Cerebellar nuclear complex (tissue), 1 donor: Measurements from ENCODE around the gene TEKT5.

Source experiments
- DNase-seq, 2 experiments: peaks; one replicate each; lab custom pipeline; 2025; lab: John Stamatoyannopoulos, UW

TEKT5 gene

DNA sequence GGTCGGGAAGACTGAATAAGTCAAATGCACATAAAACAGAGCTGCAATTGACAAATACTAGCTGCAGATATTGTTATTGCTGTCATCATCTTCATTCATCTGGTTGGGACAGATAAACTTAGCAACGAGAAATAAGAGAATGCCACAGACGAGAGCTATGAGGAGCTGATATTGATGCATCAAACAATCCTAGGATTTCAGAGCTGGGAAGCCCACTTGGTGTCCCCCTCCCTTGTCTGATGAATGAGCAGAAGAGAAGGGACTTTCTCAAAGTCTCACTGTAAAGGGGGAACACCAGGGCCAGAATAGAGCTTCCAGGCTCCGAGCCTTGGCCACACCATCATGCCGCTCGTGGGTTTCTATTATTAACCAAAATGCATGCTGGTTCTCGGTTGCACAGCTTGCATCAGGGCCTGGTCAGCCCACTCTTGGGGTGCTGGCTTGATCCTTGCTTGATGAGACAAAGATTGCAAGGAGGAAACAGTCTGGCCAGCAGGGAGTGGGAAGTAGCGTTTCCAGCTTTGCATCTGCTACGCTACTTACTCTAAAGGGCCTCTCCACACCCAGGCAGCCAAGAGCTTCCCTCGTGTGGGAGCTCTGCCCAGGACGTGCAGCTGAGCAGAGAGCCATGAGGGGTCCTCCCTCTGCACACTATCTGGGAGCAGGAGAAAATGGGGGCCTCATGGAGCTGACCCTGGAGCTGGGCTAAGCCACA, 85.9 kb downstream of the TEKT5 start:
- no peak for DNase-seq

DNA sequence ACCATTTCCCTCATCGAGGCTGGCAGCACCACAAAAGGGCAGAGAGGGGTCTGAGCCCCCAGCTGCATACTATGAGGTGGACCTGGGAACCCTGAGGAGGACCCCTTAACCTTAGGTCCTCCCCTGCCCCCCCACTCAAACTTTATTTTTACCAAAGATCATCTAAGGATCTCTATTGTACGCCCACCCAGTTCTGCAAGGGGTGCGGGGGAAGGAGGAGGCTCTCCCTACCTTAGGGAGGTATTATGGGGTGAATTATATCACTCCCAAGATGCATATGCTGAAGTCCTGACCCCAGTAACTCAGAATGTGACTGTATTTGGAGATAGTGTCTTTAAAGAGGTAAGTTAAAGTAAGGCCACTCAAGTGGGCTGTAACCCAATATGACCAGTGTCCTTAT, 87.6 kb downstream of the TEKT5 start:
- no peak for DNase-seq

DNA sequence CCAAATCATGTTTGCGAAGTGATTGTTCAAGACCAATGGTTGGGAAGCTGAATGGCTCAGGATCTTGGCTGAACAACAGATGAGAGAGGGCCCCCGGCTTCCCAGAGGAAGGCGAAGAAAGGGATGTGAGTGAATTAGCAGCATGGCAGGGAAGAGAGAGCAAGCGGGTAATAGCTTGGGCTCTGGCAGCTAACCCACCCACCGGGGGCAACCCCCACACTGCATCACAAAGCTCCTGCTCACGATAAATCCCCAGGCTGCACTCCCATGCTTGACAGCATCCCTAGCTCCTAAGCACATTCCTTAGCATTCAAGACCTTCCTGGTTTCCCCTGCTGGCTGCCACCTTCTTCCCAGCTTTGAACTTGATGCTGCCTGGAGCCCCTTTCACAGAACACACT, 88.1 kb downstream of the TEKT5 start:
- no peak for DNase-seq

DNA sequence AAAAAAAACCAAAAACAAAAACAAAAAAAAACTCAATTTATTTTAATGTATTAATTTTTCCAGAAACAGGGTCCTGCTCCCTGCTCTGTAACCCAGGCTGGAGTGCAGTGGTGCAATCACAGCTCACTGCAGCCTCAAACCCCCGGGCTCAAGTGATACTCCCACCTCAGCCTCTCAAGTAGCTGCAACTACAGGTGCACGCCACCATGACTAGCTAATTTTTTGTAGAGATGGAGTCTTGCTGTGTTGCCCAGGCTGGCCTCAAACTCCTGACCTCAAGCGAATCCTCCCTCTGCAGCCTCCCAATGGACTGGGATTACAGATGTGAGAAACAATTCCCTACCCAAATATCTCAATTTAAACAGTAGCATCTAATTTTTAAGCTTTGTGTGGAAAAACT, 89.1 kb downstream of the TEKT5 start:
- DNase-seq = no peak

DNA sequence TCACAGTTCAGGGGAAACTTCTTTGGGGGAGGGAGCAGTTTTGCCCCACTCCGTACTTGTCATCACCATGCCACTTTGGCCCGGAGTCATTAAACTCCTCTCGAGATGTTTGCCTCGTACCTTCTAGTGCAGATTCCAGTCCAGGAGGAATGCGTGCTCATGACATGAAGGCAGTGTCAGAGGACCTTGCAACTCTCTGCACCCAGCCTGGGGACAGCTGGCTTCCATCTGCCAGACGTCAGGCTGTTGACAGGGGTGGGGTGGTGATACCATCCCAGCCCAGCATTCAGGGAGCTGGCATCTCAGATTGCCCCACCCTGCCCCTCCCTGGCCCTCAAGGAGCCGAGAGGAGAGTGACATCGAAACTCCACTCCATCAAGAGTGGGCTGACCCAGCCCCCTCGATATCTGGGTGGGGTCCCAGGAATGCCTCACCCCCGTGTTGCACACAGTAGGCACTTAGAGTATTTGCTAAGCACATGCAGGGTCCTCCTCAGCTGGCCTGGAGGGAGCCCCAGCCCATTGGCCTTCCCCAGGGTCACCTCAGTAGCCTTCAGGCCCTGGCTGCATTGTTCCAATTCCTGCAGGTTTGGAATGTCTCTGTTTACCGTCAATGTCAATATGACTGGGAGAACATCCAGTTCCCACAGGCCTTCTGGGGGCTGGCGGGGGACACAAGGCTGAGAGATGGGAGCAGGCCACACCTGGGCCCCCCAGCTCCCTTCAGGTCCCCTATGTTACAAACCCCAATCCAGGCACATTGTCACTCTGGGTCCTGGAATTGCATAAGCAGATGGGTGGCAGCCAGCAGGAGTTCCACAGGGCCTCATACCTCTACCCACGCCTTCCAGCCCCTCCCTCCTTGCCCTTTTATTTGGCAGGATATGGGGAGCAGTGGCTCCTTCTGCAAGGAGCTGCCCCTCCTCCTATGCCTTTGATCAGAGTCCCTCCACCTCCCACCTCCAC, 93.0 kb downstream of the TEKT5 start:
- no peak for DNase-seq

DNA sequence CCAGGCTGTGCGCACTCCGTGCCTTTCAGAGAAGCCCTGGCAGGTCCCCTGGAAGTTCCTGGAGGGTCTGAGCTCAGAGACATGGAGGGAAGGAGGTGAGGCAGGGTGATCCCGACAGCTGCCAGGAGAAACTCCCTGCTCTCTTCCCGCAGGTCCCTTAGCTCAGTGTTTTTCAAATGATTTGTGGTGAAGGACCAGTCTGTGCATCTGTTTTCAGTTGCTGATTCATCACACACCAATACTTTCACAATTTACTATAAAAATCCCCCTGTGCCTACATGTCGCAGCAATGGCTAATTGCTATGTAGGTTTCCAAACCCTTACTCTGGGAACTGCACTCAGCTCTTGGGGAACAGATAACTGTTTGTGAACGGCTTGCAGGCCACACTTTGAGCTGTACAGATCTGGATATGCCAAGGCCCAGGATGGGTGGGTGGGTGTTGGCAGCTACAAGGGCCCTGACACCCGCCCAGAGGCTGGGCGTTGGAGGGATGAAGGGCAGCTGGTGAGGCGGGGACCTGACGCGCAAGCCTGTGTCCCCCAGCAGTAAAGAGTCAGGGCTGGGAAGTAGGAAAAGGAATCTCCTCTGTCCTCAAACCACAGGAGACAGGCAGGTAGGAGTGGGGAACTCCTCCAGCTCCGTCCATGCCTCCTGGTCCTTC, 93.8 kb downstream of the TEKT5 start:
- DNase-seq = no peak

DNA sequence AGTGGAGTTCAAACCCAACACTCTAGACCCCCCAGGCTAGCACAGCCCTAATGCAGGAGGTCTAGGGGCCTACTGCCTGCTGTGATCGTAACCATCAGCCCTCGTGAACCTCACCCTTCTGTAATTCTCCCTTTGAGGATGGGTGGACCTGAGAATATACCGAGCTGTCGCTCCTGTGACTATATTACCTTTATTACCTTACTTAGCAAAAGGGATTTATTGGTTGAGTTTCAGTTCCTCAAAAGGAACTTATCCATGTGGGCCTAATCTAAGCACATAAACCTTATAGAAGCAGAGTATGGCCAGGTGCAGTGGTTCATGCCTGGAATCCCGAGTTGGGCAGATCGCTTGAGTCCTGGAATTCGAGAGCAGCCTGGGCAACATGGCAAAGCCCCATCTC, 95.1 kb downstream of the TEKT5 start:
- DNase-seq = no peak

DNA sequence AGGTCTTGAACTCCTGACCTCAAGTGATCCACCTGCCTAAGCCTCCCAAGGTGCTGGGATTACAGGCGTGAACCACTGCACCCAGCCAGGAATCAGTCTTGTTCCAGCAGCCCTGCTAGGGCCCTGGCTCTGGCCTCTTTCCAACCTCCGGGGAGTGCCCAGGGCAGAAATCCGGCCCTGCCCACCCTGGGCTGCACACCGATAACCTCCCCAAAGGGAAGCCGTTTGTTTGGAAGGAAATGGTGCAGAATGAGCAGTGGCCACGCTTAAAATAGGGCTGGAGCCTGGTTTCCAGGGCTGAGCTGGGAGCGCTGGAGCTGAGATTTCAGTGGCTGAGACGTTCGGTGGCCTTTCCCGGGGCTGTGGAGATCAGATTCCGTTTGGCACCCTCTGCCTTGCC, 96.6 kb downstream of the TEKT5 start:
- no peak for DNase-seq

DNA sequence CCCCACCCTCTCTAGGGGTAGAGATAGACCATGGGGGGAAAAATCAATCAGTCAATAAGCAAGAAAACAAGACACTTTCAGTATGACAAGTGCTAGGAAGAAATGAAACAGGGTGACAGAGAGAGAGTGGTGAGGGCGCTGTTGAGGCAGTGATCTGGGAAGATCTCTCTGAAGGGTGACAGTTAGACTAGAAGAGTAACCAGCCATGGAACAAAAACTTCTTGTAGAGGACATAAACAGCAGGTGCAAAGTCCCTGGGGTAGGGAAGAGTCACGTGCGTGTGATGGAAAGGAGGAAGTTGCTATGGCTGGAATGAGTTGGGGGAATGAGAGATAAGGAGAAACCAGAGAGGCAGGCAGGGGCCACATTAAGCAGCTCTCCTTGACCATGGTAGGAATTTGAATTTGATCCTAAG, 97.5 kb downstream of the TEKT5 start:
- no peak for DNase-seq

DNA sequence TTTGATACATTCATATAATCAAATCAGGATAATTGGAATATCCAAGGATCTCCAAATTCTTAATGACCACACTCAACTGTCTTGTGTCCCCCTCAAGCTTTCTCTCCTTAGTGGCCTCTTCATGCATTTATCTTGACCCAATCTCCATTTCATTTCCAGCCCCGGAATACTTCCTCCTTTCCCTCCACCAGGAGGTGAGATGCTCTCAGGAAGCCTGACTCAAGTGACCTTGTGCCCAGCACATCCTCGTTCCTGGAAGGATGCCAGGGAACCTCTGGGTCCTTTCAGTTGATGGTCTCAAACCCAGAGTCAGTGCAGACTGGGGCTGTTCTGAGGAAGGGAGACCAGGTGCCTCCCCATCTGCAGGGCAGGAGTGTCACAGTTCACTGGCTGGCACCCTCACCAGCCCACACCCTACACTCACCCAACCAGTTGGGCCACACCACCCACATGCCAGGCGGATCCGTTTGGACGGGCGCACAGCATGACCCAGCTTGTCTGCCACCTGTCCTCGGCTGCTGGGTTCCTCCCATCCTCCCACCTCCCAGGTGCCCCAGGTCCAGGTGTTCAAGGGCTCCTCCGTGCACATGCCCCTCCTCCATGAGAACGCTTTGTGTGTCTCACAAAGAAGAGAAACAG, 100.3 kb downstream of the TEKT5 start:
- DNase-seq = no peak

DNA sequence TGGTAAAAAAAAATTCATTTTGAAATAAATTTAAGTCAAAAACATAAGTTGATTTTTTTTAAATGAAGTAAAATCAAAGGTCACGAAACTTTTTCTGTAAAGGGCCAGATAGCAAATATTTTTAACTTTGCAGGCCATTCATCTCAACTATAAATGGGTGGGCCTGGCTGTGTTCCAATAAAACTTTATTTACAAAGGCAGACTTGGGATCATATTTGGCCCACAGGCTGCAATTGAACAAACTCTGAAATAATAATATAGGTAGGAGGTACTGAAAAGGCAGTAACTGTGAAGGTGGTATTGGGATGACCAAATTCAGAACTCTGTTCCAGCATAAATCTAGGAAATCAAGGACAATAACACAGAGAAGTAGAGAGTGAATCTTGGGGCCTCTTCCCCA, 102.1 kb downstream of the TEKT5 start:
- no peak for DNase-seq

DNA sequence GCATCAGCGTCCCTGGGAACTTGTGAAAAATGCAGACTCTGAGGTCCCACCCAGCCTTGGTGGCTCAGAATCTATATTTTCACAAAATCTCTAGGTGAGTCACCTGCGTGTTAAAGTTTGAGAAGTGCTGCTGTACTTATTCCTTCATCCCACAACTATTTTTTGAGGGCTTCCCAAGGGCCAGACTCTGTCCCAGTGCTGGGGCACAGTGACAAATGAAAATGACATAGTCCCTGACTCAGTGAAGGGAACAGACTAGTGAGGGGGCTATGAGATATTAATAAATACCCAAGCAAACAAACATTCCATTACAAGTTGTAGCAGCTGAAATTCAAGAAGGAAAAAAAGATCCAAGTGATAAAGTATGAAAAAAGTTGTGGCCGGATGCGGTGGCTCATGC, 104.4 kb downstream of the TEKT5 start:
- no peak for DNase-seq

DNA sequence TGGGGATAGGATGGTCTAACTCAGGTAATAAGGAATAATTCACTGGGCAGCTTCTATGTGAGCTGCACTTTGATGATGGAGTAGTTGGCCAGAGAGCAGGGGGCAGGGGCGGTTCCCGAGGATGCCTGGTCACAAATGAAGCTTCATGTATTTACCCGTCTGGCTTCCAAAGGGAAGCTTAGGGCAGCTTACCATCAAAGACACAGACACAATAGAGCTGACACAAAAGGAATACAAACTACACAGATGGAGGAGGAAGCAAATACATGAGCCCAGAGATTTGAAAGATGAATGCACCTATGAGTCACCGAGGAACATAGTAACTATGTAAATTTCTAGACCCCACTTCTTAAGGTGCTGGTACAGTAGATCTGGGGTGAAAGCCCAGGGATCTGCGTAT, 105.6 kb downstream of the TEKT5 start:
- DNase-seq = no peak

DNA sequence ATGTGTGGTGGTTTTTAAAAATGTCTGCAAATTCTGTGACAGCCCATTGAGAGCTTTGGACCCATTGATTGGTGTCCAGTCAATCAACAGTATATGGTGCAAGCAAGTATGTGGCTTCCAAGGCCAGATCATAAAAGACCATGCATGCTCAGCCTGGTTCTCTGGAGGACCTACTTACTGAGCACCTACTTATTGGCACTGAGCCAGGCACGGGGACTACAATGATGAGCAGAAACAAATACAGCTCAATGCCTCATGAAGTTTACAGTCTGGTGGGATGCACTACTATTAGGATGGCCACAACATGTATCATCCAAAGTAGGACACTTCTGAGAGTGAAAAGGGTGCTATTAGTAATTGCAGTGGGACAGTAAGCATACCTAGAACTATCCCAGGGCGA, 107.1 kb downstream of the TEKT5 start:
- no peak for DNase-seq

DNA sequence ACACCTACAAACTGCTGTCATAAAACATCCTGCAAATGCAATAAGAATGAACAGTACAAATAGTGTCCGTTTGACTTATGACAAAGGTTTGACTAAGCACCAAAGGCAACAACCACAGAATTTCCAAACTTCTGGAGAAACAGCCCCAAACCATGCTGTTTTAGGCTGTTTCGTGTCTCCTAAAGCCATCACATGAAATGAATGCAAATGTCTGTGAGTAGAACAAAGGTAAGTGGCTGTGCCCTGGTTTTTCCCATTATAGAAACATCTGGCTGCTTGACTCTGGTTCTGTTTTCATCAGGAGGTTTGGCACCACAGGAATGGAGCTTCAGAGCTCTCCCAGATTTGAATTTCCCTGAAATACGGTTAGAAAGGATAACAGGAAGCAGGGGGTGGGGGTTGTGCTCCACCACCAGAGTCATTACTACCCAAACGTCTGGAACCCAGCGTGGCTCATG, 109.7 kb downstream of the TEKT5 start:
- DNase-seq = no peak

DNA sequence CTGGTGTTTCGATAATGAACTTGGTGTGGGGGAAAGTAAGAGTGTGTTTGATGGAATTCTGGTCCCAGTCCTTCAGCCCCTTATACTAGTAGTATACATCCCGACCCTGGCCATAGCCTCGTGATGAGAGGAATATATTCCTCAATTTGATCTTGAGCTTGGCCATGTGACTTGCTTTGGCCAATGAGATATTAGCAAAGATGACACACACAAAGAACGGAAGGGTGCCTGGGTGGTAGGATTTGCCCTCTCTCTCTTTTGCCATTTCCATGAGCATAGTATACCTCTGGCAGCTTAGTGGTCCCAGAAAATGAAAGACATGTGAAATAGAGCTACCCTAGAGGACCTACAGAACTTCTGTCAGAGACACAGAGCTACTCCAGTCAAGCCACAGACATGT, 111.5 kb downstream of the TEKT5 start:
- no peak for DNase-seq

DNA sequence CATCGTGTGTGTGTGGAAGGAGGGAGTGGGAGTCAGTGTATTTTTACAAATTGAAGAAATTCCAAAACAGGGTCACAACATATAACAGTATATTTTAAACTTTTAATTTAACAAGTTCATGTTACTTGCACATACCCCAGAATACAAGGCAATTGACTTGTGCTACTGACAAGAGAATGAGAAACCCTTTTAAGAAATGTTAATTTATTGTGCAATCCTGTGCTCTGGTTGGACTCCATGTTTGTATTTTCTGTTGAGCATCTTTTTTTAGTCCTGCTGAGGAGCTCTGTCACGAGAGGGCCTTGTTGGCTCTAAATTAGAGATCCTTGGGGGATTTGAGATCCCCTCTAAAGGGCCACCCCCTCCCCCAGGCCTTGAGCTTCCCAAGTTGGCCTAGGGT, 113.2 kb downstream of the TEKT5 start:
- no peak for DNase-seq

DNA sequence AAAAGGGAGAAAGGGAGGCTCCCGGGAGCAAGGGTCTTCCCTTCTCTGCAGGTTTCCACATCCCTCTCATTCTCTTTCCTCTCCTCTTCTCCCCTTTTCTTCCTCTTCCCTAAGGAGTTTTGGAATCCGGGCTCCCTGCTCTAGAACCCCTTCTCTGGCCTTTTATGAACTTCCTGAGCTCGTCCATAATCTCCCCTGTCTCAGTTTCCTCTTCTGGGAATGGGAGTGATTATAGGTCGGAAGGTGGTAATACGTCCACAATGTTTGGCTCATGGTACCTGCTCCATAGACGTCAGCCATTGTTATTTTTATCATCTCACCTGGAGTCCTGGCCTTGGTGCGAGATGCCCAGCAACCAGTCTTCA, 113.9 kb downstream of the TEKT5 start:
- DNase-seq = no peak

DNA sequence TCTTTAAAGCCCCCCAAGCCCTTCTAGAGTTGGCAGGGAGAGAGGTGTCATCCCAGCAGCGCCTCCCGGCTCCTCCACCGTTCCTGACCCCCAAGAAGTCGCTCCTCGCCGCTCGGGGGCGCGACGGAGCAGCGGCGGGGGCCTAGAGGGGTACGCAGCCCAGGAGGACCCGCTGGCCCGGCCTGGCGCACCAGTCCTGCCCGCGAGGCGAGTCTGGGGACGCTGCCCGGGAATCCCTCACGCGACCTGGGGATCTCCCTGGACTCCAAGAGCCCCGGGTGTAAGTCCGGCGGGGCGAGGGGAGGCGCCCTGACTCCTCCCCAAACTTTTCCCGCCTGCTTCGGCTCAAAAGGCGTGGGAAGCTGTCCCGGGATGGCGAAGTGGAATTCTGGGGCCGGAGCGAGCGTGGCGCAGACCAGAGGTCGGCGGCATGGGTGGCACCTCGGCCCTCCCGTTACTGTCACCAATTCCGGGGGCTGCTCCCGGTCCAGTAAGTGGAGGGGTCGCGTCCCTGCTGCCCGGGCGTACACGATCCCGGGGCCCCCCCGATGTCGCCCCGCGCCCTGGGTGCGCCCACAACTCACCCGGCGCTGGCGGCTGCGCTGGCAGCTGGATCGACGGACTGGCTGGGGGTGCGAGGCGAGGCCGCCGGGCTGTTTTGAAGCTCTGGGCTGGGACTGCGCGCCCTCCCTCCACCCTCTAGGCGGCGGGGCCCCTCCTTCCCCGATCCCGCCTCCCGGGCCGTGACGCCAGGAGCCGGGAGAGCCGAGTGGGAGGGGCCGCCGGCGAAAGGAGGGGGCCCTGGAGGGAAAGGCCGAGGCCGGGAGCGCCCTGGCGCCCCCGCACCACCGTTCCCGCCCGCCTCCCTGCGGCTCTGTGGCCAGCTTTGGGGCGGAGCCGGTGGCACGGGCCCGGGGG, 114.5 kb downstream of the TEKT5 start, which contains the start of gene EMP2:
TSS of gene EMP2 (minus strand) at position 634 of the 918 bp plus-strand sequence. CDS start 32,981 bp downstream, outside the sequence.
- no peak for DNase-seq

DNA sequence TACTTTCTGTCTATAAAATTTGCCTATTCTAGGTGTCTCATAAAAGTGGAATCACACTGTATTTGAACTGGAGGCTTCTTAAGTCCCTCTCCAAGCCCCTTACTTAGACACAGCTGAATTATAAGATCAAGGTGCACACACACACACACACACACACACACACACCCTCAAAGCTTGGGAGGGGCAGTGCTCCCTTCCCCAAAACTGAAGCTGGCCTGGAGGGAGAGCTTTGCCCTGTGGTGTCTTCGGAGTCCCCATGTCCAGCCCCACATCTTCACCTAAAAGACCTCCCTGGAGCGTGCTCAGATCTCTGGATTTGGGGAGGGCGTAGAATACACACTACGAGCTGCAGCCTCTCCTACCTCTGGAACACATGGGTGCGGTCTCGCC, 115.2 kb downstream of the TEKT5 start:
- DNase-seq = no peak
